GM13977 (cell line): ENCODE results near the gene JAG2.

Experiments used
- DNase-seq: peaks from one replicate; pipeline ENCODE4 v3.0.0; 2012; ENCODE audit warnings: low spot score
- CTCF ChIP-seq: IDR thresholded peaks from 2 replicates; pipeline ENCODE4 v1.5.1; 2012; ENCODE audit warnings: mild to moderate bottlenecking, control low read depth; ENCODE audit not compliant: insufficient read depth; ENCODE audit errors: extremely low read depth, missing control alignments
- in situ Hi-C: fragments of 300-500 bp; cut with MboI; formaldehyde crosslinking; loops from one replicate; pipeline ENCODE4 v1.12.0; 2022; ENCODE audit warnings: low sequenced_read_pairs, low pct_unique_long_range_greater_than_20kb, mixed read lengths, inconsistent platforms; ENCODE audit not compliant: unreplicated experiment

Gene JAG2

GRCh38 chr14:105208738-105209075 lies 40.1 kb upstream of the JAG2 start:
- in situ Hi-C loops = no loop called here
- DNase-seq = no peak
- no peak for TF ChIP-seq CTCF

GRCh38 chr14:105207996-105208737 lies 39.6 kb upstream of the JAG2 start:
- in situ Hi-C loops = no loop called here
- no peak for DNase-seq
- TF ChIP-seq CTCF = no peak

- no peak for DNase-seq
- in situ Hi-C loops = no loop called here
- no peak for TF ChIP-seq CTCF
These were observed 38.9 kb upstream of the JAG2 start for GRCh38 chr14:105207460-105207901.

DNA sequence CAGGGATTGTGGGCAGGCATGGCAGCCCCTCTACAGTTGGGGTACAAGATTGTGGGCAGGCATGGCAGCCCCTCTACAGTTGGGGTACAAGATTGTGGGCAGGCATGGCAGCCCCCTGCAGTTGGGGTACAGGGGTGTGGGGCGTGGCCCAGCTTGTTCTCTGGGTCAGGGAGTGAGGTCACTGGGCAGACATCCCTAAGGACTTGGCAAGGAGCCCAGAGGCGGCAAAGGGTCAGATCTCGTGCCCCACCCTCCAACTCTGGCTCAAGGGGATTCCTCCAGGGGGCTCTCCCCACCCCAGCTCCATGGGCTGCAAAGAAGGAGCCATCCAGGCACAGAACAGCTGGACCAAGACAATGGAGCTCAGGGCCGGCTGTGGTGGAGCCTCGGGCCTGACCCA lies 38.3 kb upstream of the JAG2 start:
- no peak for DNase-seq
- in situ Hi-C loops = no loop called here
- no peak for TF ChIP-seq CTCF

DNA sequence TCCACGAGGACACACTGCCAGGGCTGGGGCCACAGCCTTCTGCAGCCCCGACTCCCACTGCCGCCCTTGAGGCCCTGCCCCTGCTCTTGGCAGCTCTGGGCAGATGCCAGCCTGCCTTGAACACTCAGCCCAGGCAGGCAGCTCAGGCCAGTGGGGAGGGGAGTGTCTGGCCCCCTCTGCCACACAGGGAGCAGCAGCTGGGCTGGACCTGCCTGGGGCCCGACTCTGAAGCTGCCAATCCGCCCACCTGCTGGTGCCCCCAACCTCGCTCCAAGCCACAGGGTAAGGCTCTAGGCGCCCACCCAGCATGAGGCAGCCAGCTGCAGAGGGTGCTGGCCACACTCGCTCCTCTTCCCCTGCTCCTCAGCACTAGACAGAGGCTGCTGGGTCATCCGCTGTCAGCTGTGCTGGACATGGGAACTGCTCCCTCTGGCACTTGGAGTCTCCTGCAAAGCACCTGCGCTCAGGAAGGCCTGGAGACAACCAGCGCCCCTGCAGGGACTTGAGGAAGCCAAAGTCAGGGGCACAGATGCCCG lies 37.2 kb upstream of the JAG2 start:
- no peak for DNase-seq
- no peak for TF ChIP-seq CTCF
- in situ Hi-C loops = no loop called here

- in situ Hi-C loops = no loop called here
- no peak for DNase-seq
- TF ChIP-seq CTCF = no peak
These were observed 36.5 kb upstream of the JAG2 start for GRCh38 chr14:105204931-105205672.
